Right lung (tissue), 5 donors: ENCODE data around the gene CPT1C. TPM values are rescaled to one million over a fixed set of nuclear protein-coding genes. Genes with fewer than 3 reads are reported as not detected.
A peak's percentile ranks its signal among the peaks of the same experiment; 100 is the strongest.
"Not testable (repeated sequence)": the region's sequence is repeated elsewhere in the genome, so short reads cannot be mapped to it uniquely, and the experiment has no call there.

Experiments used
- DNase-seq, 2 donors: peaks; one replicate each; pipeline ENCODE4 v3.0.0-alpha.2; 2013
- polyA plus RNA-seq, 5 donors: library from polyadenylated mRNA; unstranded; fragments of 120-200 nt; gene quantifications; one replicate each; pipeline versions ENCODE4 v1.2.1 to v1.2.3, GENCODE V29; 2013; ENCODE audit warnings: inconsistent platforms in 1 of 5, low replicate concordance in 1 of 5; ENCODE audit not compliant: insufficient read length in 5 of 5, insufficient read depth in 1 of 5

The CPT1C gene
- polyA plus RNA-seq, 5 donors: 24.3 to 34.0 (median 27.8) TPM

GRCh38 chr19:49700563-49700962, 9.6 kb downstream of the CPT1C start:
- DNase-seq: no peak

GRCh38 chr19:49701271-49701786, 10.4 kb downstream of the CPT1C start:
- no peak for DNase-seq

GRCh38 chr19:49704888-49705642, 14.1 kb downstream of the CPT1C start:
- no peak for DNase-seq

- DNase-seq: no peak
Observed at GRCh38 chr19:49705919-49706318, 15.0 kb downstream of the CPT1C start.

- no peak for DNase-seq
Observed at GRCh38 chr19:49710372-49710951, 19.5 kb downstream of the CPT1C start.

GRCh38 chr19:49712397-49712859, 21.5 kb downstream of the CPT1C start:
- no peak for DNase-seq

GRCh38 chr19:49713236-49713845, 22.4 kb downstream of the CPT1C start:
- DNase-seq: no peak

GRCh38 chr19:49716154-49716553, 25.2 kb downstream of the CPT1C start:
- DNase-seq: no peak

GRCh38 chr19:49718511-49718910, 27.6 kb downstream of the CPT1C start:
- DNase-seq: peak; percentile 35 to 46

GRCh38 chr19:49718991-49719390, 28.1 kb downstream of the CPT1C start:
- no peak for DNase-seq

GRCh38 chr19:49719420-49719819, 28.5 kb downstream of the CPT1C start:
- DNase-seq: not testable (repeated sequence)

- DNase-seq: peak; percentile 84 to 89
Observed at GRCh38 chr19:49727217-49728030, 36.5 kb downstream of the CPT1C start.

- no peak for DNase-seq
Observed at GRCh38 chr19:49730166-49730565, 39.2 kb downstream of the CPT1C start.

GRCh38 chr19:49738268-49738667, 47.4 kb downstream of the CPT1C start:
- no peak for DNase-seq

- DNase-seq: no peak
Observed at GRCh38 chr19:49739098-49739497, 48.2 kb downstream of the CPT1C start.

- no peak for DNase-seq
Observed at GRCh38 chr19:49739933-49740332, 49.0 kb downstream of the CPT1C start.

GRCh38 chr19:49741210-49741844, 50.4 kb downstream of the CPT1C start:
- no peak for DNase-seq

GRCh38 chr19:49744946-49745381, 54.0 kb downstream of the CPT1C start:
- no peak for DNase-seq

GRCh38 chr19:49746206-49746958, 55.5 kb downstream of the CPT1C start:
- DNase-seq: peak in 1 of 2 donors; percentile 14

- DNase-seq: no peak
Observed at GRCh38 chr19:49749055-49749716, 58.3 kb downstream of the CPT1C start.
